Stimulated activated CD4-positive, alpha-beta T cell treated with anti-CD3 and anti-CD28 coated beads, TNF-alpha, amount 100 ng/mL, for 24 hours (primary cell): Measurements from ENCODE around the gene BTD.

Experiments used
- DNase-seq, 3 experiments: peaks; one replicate each; pipeline ENCODE4 v3.0.0-alpha.2; 2020; ENCODE audit warnings: low read depth in 3 of 3

BTD gene

DNA sequence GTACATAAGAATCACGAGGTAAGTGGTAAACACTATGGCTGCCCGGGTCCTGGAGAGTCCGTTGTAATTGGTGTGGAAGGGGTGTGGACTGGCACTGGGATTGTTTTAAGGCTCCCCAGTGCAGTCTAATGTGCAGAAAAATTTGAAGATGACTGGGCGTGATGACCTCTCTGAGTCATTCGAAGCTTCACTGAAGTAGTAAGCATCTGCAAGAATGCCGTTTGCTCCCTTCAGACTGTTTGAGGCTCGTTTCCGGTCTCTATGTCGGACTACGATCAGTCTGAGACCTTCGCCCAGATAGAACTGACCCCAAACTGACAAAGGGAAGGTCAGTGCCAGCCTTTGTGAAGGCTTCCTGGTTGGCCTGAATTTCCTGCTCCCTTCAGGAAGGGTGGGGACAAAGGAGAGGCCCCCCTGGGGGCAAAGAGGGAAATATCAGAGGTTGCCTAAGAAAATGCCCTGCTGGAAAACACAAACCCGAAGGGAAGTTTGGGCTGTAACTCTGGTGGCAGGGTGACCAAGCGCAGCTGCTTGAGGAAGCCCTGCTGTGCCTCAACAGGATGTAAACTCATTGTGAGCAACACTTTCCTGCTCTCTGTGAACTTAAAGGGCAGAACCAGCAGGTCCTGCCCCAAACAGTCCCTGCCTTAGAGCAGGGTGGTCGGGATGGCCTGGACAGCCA lies 34.6 kb downstream of the BTD start:
- peak in 1 of 3 experiments; percentile 36 for DNase-seq

DNA sequence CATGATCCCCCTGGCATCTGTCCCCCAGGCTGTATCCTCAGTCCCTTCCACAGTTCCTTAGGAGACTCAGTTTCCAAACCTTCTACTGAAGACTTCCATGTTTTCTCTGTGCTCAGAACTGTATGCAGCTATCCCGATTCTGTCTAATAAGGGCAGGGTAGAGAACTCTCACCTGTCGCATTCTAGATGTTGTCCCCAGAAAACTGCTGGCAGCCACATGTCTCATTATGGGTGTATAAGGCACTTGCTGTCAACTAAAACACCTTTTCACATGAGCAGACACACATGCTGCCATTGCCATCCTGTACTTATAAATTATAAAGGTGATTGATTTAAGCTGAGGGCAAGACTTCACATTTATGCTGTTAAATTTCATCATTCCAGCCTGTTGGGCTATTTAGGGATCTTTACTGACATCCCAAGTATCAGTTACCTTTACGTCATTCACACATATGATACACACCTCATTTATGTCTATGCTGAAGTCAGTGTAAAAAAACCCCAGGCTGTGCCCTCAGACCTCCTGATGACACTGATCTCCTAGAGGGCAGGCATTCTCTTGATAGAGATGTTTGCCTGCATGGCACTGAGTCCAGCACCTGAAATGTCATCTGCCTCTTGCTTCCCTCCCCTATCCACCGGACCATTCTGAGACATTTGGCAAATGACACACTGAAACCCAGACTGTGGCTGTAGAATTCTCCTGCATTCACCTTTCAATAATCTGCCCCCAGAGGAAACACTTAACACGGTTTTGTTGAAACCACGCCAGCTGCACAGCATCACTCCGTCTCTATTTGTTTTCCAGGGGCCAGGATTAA lies 35.8 kb downstream of the BTD start:
- DNase-seq, result no peak

DNA sequence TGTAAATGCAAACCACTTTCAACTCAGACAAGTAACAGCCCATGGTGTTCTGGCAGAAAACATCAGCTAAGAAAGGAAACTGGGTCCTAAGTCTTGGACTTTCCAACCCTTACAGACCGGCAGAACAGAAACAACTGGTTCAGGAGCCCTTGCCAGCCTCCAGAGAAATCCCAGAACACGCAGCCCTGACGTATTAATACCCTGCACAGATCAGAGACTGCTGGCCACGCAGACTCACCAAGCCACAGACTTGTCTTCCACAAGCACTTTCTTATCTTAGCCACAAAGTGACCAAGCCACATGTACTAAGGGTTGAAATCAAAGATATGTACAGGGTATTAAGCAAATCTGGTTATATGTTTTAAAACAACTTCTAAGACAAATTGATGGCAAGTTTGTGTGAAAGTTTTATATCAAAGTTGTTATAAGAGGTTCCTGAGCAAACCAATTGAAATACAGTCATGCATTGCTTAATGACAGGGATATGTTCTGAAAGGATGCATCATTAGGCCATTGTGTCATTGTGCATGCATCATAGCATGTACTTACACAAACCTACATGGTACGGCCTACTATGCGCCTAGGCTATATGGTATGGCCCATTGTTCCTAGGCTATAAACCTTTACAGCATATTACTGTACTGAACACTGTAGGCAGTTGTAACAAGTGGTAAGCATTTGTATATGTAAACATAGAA lies 36.8 kb downstream of the BTD start:
- DNase-seq, result no peak

DNA sequence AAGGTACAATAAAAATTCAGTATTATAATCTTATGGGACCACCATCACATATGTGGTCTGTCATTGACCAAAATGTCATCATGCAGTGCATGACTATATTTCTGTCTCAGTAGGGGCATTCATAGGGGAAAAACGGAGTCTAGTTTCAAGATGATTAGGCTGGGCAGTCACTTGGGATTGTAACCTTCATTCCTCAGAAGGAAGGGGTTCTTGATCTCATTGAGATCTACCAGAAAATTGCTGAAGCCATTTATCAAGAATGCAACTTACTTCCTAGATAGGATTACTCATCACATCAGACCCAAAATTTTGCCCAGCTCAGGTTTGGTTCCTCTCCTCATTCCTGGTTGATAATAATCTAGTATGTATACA lies 37.3 kb downstream of the BTD start:
- DNase-seq, result no peak

DNA sequence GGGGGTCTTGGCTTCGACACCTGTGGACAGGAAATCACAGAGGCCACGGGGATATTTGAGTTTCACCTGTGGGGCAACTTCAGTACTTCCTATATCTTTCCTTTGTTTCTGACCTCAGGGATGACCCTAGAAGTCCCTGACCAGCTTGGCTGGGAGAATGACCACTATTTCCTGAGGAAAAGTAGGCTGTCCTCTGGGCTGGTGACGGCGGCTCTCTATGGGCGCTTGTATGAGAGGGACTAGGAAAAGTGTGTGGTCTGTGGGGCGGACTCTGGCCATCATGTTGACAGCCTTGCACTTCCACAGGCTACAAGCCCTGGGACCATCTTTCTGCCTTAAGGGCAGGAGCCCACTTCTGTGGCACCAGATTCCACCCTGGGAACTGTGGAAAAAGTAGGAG lies 43.7 kb downstream of the BTD start:
- DNase-seq, result no peak

DNA sequence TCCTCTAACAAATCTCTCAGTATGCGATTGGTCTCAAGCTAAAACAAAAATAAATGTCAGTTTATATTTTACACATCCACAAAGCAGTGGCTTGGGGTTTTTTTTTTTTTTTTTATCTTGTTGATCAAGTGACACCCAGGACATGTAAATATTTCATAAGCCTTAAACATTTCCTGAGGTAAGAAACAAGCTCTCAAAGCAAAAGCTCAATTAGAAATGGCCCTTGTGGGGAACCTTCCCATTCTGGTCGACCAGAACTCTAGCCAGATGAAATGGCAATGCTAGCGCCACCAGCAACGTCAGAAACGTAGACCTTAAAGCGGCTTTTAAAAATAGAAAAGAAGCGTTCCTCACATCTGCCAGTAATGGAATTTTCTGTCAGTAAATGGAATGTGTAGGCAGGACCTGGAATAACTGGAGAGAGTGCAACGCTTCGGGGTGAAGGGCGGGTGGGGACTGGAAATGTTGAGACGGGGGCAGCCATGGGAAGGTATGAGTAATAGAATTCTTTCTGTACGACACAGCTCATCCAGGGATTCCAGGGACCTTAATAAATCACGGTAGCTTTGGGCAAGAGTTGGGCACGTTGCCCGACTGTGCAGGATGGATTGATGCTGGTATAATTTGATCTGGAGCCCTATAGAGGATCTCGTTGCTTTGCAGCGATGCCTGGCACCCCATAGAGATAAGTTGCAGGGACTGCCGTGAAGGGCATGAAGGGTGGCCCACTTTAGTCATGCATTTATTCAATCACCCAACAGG lies 44.4 kb downstream of the BTD start:
- no peak for DNase-seq

DNA sequence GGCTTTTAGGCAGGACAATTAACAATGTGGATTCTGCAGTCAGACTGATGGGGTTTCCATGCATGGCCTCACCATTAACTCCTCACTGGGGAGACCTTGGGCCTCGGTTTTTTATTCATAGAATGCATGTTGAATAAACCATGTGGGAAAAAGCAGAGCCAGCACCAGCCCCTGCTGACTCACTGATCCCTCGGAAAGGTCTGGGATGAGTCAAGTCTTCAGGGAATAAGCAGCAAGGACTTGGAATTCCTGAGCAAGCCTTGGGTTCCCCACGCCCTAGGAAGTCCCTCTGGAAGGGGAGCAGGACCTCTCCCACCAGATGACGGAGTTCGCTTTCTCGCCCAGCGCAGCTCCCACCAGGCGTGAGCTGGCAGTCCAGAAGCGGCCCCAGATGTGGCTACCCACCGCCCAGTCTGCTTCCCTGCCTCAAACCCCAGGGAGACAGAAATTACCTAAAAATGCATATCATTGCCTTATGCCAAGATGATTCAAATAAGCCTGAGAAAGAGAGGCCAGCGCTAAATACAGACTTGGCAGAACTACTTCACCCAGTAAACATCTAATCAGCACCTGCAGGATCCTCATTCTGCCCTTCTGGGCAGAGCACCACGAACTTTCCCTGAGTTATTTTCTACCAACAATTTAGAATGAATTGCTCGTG lies 45.4 kb downstream of the BTD start:
- DNase-seq, result no peak

DNA sequence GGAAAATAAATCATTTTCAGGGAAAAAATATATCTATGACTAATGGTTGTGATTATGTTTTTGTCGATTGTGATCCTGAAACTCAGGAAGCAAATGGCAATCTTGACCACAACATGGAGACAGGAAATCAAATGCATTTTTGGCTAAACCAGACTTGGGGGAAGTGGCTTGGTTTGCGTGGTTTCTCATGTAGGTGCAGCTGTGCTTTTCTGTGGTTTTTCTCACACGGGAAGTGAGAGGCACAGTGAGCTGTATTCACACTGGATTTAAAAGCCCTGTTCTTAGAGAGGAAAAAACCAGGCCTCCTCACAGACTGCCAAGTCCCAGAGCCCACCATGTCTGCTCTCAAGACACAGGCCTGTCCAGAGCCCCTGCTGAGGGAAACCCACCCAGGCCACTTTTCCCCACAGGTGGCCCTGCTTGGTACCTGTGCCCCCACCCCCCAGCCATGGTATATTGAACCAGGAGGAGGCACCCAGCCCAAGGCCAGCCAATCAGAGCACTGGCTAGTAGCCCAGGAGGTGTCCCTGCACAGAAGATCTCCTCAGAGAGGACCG lies 46.1 kb downstream of the BTD start:
- peak in 1 of 3 experiments; percentile 55 for DNase-seq

DNA sequence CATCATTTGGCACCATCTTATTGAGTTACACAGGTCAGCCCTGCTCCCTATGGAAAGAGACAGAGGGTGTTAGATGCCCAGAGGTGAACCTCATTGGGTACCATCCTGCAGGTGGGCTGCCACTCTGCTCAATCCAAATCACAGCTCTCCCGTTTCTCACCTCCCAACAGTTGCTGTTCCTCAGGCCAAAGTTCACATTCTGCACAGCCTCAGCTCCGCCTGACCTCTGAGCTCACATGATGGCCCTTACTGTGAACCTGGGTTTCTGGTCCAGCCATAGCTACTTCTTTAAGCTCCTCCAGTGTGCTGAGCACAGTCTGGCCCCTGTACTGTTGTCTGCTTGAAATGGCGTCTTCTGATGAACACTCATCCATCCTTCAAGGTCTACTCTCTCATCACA lies 47.8 kb downstream of the BTD start:
- DNase-seq, result no peak

DNA sequence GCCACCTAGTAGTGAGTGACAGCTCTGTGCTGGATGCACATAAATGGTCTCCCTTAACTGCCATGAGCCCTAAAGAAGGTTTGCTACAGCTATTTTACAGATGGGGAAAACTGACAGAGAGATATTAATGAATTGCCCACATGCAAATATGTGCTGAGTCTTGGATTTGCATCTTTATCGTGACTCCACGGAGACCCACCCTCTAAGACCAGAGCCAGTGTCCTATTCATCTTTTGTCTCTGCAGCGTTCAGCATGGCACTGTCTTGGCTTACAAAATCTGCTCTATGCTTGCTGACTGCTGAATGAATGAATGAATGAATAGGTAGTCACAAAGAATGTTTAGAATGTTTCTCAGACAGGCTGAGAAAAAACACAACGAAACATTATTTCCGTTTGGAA lies 48.3 kb downstream of the BTD start:
- no peak for DNase-seq

DNA sequence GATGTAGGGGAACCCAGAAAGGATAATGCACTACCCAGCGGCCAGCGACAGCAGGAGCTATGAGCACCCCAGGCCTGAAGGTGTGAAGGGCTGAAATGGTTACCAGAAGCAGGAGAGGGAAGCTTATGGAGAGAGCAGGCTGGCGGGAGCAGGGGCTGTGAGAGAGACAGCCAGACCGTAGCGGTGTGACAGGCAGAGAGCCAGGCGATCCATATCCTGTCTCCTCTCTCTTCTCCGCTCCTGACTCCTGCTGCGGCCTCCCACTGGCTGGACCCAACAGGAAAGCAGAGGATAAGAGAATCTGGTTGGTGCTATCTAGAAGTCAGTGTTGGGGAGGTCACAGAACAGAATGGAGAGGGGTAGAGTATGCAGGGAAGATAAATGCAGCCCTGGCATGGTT lies 49.9 kb downstream of the BTD start:
- DNase-seq, result no peak

DNA sequence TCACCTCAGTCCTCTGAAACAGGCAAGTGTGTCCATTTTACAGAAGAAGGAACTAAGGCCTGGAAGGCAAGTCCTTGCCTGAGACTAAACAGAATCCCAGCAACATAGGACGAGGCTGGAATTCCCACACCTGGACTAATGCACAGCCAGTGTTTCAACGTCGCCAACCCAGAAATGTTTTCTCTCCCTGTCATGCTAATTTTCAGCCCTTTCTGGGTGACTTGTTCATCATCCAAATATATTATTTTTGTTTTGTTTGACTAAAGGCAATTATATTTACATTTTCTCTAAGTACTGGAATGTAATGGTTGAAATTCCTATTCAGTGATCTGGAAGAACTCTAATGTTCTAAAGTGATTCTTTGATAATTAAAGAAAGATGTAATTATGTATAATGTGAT lies 51.8 kb downstream of the BTD start:
- DNase-seq, result no peak

DNA sequence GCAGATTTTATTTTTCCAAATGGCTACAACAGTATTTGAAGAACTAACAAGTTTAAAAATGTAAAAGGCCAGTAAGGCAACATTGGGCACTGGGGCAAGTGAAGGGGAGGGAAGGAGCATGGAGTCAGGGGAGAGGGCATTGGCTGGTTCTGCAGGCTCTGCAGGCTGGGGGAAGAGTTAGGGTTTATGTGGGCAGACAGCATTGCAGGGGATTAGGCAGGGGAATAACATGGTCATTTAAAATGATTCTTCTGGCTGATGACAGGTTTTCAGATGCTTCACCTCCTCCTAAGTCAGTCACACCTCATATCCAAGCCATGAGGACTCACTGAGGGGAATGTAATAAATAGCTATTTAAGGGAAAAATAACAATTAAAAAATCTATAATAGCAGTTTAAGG lies 52.6 kb downstream of the BTD start:
- DNase-seq, result no peak

DNA sequence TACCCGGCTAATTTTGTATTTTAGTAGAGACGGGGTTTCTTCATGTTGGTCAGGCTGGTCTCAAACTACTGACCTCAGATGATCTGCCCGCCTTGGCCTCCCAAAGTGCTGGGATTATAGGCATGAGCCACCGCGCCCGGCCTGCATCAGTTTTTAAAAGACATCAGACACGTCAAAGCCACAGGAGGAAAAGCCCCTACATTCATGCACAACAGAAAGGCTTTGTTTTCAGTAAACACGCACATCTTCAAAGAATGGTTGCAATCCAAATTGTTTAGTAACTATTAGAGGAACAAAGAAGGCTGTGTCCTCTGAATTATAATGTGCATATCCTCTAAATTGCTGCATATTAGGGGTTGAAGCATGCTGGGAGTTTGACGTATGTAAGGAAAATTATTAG lies 53.3 kb downstream of the BTD start:
- DNase-seq, result no peak

DNA sequence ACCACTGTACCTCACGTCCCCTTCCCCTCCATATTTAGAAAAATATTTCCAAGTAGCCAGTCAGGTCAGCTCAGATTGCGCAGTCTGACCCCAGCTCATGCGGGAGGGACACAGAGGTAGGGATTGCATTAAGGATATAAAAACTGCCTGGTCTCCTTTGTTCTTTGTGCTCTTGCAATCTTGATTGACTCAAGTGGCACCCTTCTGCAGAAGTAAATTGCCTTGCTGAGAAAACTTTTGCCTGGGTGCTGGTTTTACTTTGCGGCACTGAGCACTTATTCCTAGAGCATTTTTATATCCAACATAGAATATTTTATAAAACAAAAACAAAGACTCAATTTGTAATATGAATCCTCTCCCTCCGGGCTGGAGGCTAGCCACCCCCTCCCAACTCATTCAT lies 54.8 kb downstream of the BTD start:
- no peak for DNase-seq

DNA sequence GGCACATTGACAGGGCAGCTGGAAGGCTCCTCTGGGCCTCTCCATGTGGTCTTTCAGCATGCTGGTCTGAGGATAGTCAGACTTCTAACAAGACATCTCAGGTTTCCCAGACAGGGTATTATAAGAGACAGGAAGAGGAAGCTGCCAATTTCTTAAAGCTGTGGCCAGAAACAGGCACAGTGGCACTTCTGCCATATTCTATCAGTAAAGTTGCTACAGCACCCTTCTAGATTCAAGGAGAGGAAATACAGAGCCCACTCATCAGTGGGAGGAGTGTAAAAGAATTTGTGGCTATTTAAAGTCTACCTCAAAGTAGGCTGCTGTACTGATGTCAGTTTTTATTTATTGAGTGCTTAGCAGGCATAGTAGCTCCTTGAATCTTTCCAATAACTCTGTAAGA lies 55.5 kb downstream of the BTD start:
- DNase-seq, result no peak

DNA sequence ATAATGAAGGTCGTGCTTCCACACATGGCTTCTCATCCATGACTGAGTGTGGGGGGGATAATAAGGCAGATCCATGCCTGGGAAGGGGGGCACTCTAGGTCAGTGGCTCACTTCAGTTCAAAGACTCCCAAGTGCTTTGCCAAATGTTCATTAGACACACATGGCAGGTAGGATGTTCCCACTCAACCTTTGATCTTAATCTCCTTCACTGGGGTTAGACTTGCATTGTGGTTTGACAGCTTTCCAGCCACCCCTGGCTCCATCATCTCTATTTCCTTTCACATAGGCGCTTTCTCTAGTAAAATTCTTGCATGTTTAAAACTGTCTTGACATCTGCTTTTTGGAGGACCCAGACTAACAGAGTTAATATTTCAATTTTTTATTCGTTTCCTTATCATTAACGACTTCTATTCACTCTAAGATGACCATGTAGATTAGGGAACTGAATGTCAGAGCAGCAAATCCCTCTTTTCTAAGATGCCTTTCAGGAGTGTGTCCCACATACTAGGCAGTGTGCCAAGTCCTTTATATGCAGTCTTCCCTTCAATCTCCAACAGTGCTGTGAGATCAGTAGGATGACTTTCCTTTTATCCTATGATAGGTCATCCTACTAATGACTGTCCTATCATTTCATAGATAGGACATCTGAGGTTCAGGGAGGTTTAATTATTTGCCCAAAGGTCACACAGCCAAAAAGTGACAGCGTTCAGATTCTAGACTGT lies 57.9 kb downstream of the BTD start:
- DNase-seq, result no peak

DNA sequence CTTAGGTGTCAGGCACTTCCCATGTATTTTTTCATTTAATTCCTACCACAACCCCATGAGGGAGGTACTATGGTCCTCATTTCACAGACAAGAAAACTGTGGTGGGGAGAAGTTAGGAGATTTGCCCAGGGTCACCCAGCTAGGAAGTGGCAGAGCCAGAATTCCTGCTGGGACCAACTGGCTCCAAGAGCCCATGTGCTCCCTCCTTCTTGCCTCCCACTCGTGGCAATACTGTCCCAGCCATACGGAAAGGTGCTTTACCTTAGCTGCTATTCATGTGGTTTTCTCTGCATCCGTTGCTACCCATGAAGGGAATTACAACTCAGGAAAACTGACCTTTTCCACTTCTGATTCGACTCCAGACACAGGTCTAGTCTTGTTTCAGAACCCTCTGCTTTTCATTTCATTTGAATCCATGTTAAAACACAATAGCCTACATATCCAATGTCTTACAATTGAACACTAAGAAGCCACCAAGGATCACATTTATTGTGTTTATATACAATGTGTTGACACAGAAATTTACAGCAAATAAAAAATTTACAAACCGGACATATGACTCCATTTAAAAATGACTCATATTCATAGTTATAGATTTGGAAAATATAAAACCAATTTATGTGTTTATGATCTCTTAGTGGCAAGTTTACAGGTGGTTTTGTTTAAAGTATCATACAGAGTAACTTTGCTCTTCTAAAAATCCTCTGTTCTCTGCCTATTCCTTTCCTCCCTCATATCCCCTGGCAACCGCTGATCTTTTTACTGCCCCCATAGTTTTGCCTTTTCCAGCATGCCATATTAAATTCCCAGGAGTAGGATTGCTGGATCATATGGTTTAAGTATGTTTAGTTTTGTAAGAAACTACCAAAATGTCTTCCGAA lies 58.8 kb downstream of the BTD start:
- DNase-seq, result no peak

DNA sequence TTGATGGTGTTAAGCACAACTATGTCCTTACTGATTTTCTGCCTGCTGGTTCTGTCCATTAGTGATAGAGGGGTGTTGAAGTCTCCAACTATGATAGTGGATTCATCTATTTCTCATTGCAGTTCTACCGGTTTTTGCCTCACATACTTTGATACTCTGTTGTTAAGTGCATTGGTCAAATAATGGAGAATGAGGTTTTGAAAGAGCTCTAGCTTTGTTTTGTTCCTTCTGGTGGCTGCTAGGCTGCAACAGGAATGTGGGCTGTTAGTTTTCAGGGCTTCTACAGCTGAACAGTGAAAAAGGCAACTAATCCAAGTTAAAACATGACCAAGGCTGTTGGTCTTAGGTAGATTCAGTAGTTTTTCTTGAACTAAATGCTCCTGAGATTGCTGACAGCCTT lies 62.6 kb downstream of the BTD start:
- DNase-seq, result no peak
